Ishikawa (cell line): ENCODE results near the gene KCND3.

Experiments used
- CEBPB ChIP-seq: IDR thresholded peaks from 2 replicates; pipeline ENCODE4 v1.6.1; 2012
- CREB1 ChIP-seq: IDR thresholded peaks from 2 replicates; pipeline ENCODE4 v1.6.1; 2012; ENCODE audit warnings: low read depth
- EGR1 ChIP-seq: IDR thresholded peaks from 2 replicates; pipeline ENCODE4 v1.6.1; 2012
- EP300 ChIP-seq: IDR thresholded peaks from 2 replicates; pipeline ENCODE4 v1.6.1; 2012; ENCODE audit warnings: borderline replicate concordance
- FOXM1 ChIP-seq: IDR thresholded peaks from 2 replicates; pipeline ENCODE4 v1.6.1; 2012; ENCODE audit warnings: low read depth, borderline replicate concordance
- NFIC ChIP-seq: IDR thresholded peaks from 2 replicates; pipeline ENCODE4 v1.6.1; 2012
- RAD21 ChIP-seq: IDR thresholded peaks from 2 replicates; pipeline ENCODE4 v1.6.1; 2012; ENCODE audit warnings: low read depth
- TAF1 ChIP-seq: IDR thresholded peaks from 2 replicates; pipeline ENCODE4 v1.6.1; 2012; ENCODE audit warnings: low read depth, mild to moderate bottlenecking
- TCF12 ChIP-seq: IDR thresholded peaks from 2 replicates; pipeline ENCODE4 v1.6.1; 2012; ENCODE audit warnings: low read depth
- TEAD4 ChIP-seq: IDR thresholded peaks from 2 replicates; pipeline ENCODE4 v1.6.1; 2012
- YY1 ChIP-seq: IDR thresholded peaks from 2 replicates; pipeline ENCODE4 v1.6.1; 2012; ENCODE audit warnings: low read depth
- ZBTB7A ChIP-seq: IDR thresholded peaks from 2 replicates; pipeline ENCODE4 v1.6.1; 2012; ENCODE audit warnings: low read depth
- TF ChIP-seq, protein P1 (sequence below): IDR thresholded peaks from 2 replicates; pipeline ENCODE4 v1.6.1; 2012
- TF ChIP-seq, protein P2 (sequence below): IDR thresholded peaks from 2 replicates; pipeline ENCODE4 v1.6.1; 2012; ENCODE audit warnings: low read depth, mild to moderate bottlenecking
- TF ChIP-seq, protein P3 (sequence below): IDR thresholded peaks from 2 replicates; pipeline ENCODE4 v1.6.1; 2012

KCND3 gene

DNA sequence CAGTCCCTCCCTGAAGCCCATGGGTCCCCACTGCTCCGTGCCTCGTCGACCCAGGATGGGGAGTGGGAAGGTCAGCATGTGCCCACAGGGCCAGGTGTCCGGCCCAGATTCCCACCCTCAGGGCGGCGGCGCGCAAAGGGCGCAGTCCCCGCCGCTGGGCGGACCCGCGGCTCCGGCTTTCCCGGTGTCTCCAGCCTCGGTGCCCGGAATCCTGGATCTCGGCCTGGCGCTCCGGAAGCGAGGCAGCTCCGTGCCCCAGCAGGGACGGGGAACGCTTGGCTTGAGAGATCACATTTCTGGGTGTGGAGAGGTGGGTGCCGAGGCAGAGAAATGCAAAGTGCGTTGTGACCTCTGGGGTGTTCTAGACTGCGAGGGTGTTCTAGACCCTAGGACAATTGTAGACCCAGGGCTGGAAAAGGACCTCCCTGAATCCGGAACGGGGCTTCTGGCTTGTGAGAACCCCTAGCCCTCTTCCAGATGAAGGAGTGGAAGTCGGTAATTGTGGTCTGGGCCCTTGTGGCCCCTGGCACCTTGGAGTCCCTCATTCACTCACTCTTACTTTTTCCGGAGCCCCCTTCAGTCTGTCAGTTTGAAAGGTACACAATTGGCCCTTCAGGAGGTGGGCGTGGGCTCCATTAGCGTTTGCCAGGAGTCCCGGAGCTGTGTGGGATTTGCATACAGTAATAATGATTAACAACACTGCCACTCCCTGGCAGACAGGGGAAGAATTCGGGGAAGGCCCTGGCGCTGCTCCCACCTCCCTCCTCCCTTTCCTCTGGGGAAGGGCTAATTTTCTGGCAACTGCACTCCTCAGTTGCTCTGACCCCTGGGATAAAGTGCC is 1.6 kb upstream of the KCND3 start:
- TF ChIP-seq NFIC (0 out of 2 replicates have a peak, but pooled peaks have one; percentile 40), FOXM1 (no peak), EGR1 (no peak), RAD21 (peak; percentile 47)

DNA sequence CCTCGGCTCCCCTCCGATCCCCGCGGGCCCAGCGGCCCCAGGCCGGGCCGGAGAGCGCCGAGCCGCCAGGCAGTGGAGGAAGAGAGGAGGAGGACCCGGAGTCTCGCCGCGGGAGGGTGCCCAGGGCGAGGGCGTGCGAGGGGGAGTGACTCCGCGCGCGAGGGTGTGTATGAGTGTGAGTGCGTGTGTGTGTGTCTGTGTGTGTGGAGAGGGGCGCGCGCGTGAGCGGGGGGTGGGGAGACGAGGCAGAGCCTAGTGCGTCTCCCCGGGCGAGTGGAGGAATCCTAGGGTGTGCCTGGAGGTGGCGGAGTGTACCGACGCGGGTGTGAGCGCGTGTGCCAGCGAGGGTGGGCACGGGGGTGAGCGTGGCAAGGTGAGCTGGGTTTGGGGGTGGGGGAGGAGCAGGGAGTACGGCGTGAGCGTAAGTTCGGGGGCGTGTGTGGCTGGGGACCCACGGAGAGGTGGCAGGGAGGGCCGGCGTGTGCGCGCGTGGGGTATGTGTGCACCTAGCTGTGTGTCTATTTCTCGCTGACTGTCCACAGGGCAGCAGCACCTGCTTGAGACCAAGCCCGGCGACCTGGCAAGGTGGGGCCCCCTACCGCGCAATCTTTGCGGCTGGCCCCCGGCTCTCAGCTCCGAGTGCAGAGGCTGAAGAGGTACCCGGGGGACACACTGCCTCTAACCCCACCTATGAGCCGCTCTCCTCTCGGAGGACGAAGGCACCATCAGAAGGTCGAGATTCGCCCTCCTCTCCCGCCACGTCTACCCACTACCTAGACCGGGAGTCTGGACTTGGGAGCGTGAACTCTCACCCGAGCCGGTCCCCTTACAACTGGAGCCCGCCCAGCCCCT is 784 bp upstream of the KCND3 start:
- TF ChIP-seq, protein P1, sequence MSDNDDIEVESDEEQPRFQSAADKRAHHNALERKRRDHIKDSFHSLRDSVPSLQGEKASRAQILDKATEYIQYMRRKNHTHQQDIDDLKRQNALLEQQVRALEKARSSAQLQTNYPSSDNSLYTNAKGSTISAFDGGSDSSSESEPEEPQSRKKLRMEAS: no peak; the same call in 1 of the 2 replicates
- TF ChIP-seq EP300 (no peak), FOXM1 (no peak), ZBTB7A (no peak), CEBPB (no peak), NFIC (no peak), YY1 (no peak), CREB1 (no peak), EGR1 (no peak)
- TF ChIP-seq, protein P2, sequence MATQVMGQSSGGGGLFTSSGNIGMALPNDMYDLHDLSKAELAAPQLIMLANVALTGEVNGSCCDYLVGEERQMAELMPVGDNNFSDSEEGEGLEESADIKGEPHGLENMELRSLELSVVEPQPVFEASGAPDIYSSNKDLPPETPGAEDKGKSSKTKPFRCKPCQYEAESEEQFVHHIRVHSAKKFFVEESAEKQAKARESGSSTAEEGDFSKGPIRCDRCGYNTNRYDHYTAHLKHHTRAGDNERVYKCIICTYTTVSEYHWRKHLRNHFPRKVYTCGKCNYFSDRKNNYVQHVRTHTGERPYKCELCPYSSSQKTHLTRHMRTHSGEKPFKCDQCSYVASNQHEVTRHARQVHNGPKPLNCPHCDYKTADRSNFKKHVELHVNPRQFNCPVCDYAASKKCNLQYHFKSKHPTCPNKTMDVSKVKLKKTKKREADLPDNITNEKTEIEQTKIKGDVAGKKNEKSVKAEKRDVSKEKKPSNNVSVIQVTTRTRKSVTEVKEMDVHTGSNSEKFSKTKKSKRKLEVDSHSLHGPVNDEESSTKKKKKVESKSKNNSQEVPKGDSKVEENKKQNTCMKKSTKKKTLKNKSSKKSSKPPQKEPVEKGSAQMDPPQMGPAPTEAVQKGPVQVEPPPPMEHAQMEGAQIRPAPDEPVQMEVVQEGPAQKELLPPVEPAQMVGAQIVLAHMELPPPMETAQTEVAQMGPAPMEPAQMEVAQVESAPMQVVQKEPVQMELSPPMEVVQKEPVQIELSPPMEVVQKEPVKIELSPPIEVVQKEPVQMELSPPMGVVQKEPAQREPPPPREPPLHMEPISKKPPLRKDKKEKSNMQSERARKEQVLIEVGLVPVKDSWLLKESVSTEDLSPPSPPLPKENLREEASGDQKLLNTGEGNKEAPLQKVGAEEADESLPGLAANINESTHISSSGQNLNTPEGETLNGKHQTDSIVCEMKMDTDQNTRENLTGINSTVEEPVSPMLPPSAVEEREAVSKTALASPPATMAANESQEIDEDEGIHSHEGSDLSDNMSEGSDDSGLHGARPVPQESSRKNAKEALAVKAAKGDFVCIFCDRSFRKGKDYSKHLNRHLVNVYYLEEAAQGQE: no peak

DNA sequence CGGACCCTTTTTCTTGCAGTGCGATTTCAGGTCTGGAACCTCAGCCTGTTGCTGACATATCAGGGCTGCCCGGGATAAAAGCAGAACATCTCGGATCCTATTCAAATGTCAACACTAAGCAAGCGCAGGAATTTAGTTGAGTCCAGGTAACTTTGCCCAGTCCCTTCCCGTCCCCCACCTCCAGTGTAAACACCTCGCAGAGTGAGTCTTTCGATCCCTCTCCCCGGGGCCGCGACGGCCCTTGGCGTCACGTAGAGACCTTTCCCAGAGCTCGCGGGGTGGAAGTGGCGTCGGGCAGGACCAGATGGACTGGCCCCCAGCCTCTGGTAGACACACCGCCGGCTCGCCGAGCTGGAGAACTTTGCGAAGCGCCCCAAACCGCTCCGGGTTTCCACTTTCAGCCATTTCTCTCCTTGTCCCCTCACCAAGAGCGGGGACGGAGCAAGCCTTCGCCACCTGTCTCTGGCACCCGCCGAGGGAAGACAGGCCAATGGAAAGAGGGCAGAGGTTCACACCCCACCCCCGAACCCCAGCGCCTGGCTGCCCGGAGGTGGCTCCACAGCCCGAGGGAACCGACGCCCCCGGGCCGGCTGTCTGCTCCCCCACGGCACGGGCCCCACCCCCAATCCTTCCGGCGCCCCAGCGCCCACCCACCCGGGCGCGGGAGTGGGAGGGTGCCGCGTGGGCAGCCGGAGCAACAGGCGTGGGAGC is 570 bp downstream of the KCND3 start:
- TF ChIP-seq CREB1: no peak
- TF ChIP-seq, protein P3, sequence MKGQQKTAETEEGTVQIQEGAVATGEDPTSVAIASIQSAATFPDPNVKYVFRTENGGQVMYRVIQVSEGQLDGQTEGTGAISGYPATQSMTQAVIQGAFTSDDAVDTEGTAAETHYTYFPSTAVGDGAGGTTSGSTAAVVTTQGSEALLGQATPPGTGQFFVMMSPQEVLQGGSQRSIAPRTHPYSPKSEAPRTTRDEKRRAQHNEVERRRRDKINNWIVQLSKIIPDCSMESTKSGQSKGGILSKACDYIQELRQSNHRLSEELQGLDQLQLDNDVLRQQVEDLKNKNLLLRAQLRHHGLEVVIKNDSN: no peak
- TF ChIP-seq CEBPB: no peak

DNA sequence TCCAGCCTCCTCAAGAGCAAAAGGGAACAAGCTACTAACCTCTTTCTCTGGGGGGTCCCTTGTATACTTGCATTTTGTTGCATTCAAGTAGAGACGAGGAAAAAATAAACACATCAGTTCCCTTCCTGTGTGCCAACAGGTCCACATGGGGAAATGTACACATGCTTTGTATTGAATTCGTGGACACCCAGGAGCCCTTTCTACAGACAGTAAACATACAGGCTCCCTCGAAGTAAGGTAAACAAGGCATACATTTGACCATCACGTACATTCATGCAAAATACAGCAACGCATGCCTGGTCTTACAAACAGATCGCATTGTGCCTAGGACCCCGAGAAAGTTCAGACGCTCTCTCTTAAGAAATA is 1.1 kb downstream of the KCND3 start:
- TF ChIP-seq NFIC (no peak), TEAD4 (no peak), EP300 (no peak), TCF12 (no peak), ZBTB7A (no peak), RAD21 (no peak), CEBPB (no peak), EGR1 (no peak), CREB1 (no peak), YY1 (no peak), FOXM1 (no peak), TAF1 (no peak)
- TF ChIP-seq, protein P3: no peak
- TF ChIP-seq, protein P1: no peak
- TF ChIP-seq, protein P2: no peak

DNA sequence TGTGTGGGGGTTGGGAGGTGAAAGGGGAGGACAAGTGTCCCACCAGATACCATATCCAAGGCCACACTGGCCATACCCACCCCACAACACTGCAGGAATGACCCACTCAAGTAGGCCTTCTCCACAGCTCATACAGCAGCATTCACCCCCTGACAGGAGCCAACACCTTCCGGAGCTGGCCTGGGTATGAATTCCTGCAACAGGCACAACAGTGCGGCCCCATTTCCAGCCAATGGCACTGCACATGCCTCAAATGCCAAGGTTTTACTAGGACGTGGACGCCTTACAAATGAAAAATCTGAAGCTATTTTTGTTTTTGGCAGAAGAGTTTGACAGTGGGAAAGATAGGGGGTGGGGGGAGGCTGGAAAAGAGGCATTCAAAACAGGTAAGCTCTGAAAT is 2.0 kb downstream of the KCND3 start:
- no peak for TF ChIP-seq RAD21
- no peak for TF ChIP-seq CREB1
- TF ChIP-seq EP300: no peak
- no peak for TF ChIP-seq CEBPB
- TF ChIP-seq, protein P3: no peak
- no peak for TF ChIP-seq EGR1
- TF ChIP-seq TCF12: no peak
- no peak for TF ChIP-seq ZBTB7A
- TF ChIP-seq YY1: no peak
- TF ChIP-seq, protein P2: no peak
- no peak for TF ChIP-seq TAF1
- no peak for TF ChIP-seq FOXM1
- no peak for TF ChIP-seq NFIC
